ENCODE measurements around the gene CA4. TPM values are rescaled to one million over a fixed set of nuclear protein-coding genes. Genes with fewer than 3 reads are reported as not detected.
"Not testable (repeated sequence)": the region's sequence is repeated elsewhere in the genome, so short reads cannot be mapped to it uniquely, and the experiment has no call there.

Gene CA4
- polyA plus RNA-seq (2011; rRNA removed), result not detected in 2 replicates
- not detected in 2 replicates for polyA minus RNA-seq (2011; rRNA and poly(A)+ RNA removed)

- Histone ChIP-seq H3K27ac (ENCODE audit: low read depth, low read length) (no peak within 1 kb of the TSS), H3K9me3 (ENCODE audit: control insufficient read depth, insufficient read depth, low read length) (no peaks in the 10 kb centered on the region; the same call in 1 of the 2 replicates), H3K4me3 (ENCODE audit: low read depth, low read length) (no peak within 1 kb of the TSS), H3K27me3 (ENCODE audit: control insufficient read depth, insufficient read depth, low read length) (peaks cover 88% of the 10 kb centered on the region)
- ChIA-PET POLR2A (no interaction called here), CTCF (no interaction called here)
- DNase-seq (ENCODE audit: low read depth, low spot score), result no peak
- no peak for TF ChIP-seq CTCF (IDR thresholded peaks at IDR 0.05; ENCODE audit: low read depth, low read length)
These were observed at the start of gene CA4 for GRCh38 chr17:60149691-60150582. Gene CA4, plus strand, starts transcription at chr17:60149973. Its CDS starts 62 bp downstream, at chr17:60150035.

DNA sequence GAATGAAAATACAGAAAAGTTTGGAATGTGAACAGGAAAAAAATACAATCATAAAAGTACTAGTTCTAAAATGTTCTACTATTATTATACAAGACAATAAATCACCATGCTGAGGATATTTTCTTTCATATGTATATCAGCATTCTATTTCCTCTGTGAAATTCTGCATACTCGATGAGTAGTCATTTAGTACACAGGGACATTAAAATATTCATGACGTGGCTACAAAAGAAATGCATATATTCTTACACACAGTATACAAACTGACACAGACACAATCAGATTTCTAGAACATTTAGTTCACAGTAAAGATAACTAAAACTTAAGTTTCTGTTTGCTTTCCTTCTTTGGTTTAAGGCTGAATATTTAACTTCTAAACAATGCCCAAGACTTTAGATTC lies 49.2 kb upstream of the CA4 start:
- POLR2A ChIA-PET; H3K27ac ChIP-seq (ENCODE audit: low read depth, low read length); DNase-seq (ENCODE audit: low read depth, low spot score); H3K9me3 ChIP-seq (ENCODE audit: control insufficient read depth, insufficient read depth, low read length); H3K27me3 ChIP-seq (ENCODE audit: control insufficient read depth, insufficient read depth, low read length); CTCF ChIA-PET; H3K4me3 ChIP-seq (ENCODE audit: low read depth, low read length): not testable (repeated sequence)

DNA sequence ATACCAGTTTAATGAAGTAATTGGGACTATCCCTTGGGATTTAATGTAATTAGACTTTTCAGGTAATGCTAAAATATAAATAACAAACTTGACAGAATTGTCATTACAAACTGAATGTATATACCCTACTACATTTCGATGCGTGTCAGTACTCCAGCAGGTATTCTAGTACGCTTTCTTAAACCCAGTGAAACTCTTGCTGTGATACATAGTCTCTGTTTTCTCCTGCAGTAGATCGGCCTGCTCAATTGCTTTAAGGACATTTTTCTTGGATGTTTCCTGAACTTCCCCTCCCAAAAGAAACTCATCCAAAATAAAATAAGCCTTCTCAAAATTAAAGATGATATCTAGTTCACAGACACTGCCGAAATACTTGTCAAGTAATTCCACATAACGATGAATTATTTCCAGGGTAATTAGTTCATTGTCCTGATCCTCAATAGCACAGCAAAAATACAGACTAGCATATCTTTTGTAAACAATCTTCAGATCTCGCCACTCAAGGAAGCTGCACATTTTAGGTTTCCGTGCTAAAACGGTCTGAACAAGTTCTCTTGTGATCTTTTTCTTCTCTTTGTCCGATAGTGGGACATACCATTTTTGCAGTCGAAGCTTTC lies 47.6 kb upstream of the CA4 start:
- H3K27ac ChIP-seq (ENCODE audit: low read depth, low read length); H3K9me3 ChIP-seq (ENCODE audit: control insufficient read depth, insufficient read depth, low read length); CTCF ChIA-PET; POLR2A ChIA-PET; DNase-seq (ENCODE audit: low read depth, low spot score); H3K27me3 ChIP-seq (ENCODE audit: control insufficient read depth, insufficient read depth, low read length): not testable (repeated sequence)
- peak overlapping the region; percentile 38 for H3K4me3 ChIP-seq (ENCODE audit: low read depth, low read length)

DNA sequence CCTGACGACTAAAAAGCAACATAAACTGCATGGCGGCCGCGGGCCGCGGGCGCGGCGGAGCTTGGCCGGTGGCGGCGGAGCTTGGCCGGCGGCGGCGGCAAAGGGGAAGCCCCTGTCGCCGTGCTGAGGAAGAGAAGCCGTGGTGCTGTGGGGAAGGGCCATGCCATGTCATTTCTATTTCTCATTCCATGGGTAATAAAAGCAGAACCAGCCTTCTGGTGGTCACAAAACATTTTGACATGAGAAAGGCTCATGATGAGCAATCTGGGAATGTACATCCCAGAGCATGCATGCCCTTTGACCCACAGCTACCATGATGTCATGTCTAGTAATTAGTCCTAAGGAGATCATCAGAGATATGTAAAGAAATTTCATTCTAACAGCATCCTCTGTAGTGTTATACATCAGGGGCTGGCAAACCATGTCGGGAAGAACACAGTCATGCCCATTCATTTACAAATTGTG lies 47.1 kb upstream of the CA4 start:
- ChIA-PET POLR2A (no interaction called here), CTCF (no interaction called here)
- peak overlapping the region; percentile 39 for H3K27ac ChIP-seq (ENCODE audit: low read depth, low read length)
- peak overlapping the region; percentile 38 for H3K4me3 ChIP-seq (ENCODE audit: low read depth, low read length)
- H3K27me3 ChIP-seq (ENCODE audit: control insufficient read depth, insufficient read depth, low read length), result no peaks in the 10 kb centered on the region
- no peak for DNase-seq (ENCODE audit: low read depth, low spot score)
- no peak for TF ChIP-seq CTCF (IDR thresholded peaks at IDR 0.05; ENCODE audit: low read depth, low read length)
- no peaks in the 10 kb centered on the region for H3K9me3 ChIP-seq (ENCODE audit: control insufficient read depth, insufficient read depth, low read length)

- Histone ChIP-seq H3K27ac (ENCODE audit: low read depth, low read length) (peak overlapping the region; percentile 31), H3K9me3 (ENCODE audit: control insufficient read depth, insufficient read depth, low read length) (no peaks in the 10 kb centered on the region), H3K27me3 (ENCODE audit: control insufficient read depth, insufficient read depth, low read length) (no peaks in the 10 kb centered on the region), H3K4me3 (ENCODE audit: low read depth, low read length) (no peak overlapping the region)
- no peak for DNase-seq (ENCODE audit: low read depth, low spot score)
- ChIA-PET CTCF (no interaction called here), POLR2A (no interaction called here)
- no peak for TF ChIP-seq CTCF (IDR thresholded peaks at IDR 0.05; ENCODE audit: low read depth, low read length)
These were observed 45.8 kb upstream of the CA4 start for GRCh38 chr17:60103957-60104356.
